PC-9 (cell line): ENCODE data around the gene CORIN. TPM values are rescaled to one million over a fixed set of nuclear protein-coding genes. Genes with fewer than 3 reads are reported as not detected.

Experiments used
- BruUV-seq: library from RNA; stranded (reverse); fragments of 400-500 nt; replicated peaks from 2 replicates; lab custom pipeline; 2021; lab: Mats Ljungman, UMichigan
- CTCF ChIA-PET: fragments of 300-600 bp; sonication (Branson Sonifier 250); formaldehyde crosslinking; loops from one replicate; lab custom pipeline; 2022; ENCODE audit warnings: antibody characterized with exemption; lab: Charles Lee
- POLR2A ChIA-PET: fragments of 300-600 bp; sonication (Branson Sonifier 250); formaldehyde crosslinking; loops from one replicate; lab custom pipeline; 2022; ENCODE audit warnings: antibody characterized with exemption; ENCODE audit not compliant: unreplicated experiment; lab: Charles Lee
- DNase-seq, 2 experiments: peaks; one replicate each; pipeline versions ENCODE4 v3.0.0 to v3.0.0-alpha.2; 2015 to 2022; ENCODE audit warnings: mixed read lengths in 1 of 2
- H2AFZ ChIP-seq: fragments of 200-600 bp; sonication (generic); 2 replicates; pipeline ENCODE4 v1.8.1; 2017; ENCODE audit warnings: antibody characterized with exemption
- H3F3A ChIP-seq: fragments of 200-600 bp; sonication (generic); 2 replicates; pipeline ENCODE4 v1.8.1; 2017; ENCODE audit warnings: antibody characterized with exemption, mild to moderate bottlenecking, low read depth; ENCODE audit not compliant: insufficient read depth
- H3K27ac ChIP-seq: fragments of 200-600 bp; sonication (generic); 2 replicates; pipeline ENCODE4 v1.6.1; 2016; ENCODE audit warnings: mixed run types
- H3K27me3 ChIP-seq: fragments of 200-600 bp; sonication (generic); 2 replicates; pipeline ENCODE4 v1.6.1; 2016; ENCODE audit warnings: low read depth, mixed run types; ENCODE audit not compliant: insufficient read depth
- H3K36me3 ChIP-seq: fragments of 200-600 bp; sonication (generic); 2 replicates; pipeline ENCODE4 v1.6.1; 2016; ENCODE audit warnings: low read depth, mixed run types
- H3K4me1 ChIP-seq: fragments of 200-600 bp; sonication (generic); replicated peaks from 2 replicates; pipeline ENCODE4 v1.6.1; 2016; ENCODE audit warnings: mixed run types; ENCODE audit not compliant: insufficient read depth
- H3K4me2 ChIP-seq: fragments of 200-600 bp; sonication (generic); 2 replicates; pipeline ENCODE4 v1.6.1; 2017; ENCODE audit warnings: mixed run types
- H3K4me3 ChIP-seq: fragments of 200-600 bp; sonication (generic); 2 replicates; pipeline ENCODE4 v1.6.1; 2016; ENCODE audit warnings: mixed run types
- H3K79me2 ChIP-seq: fragments of 200-600 bp; sonication (generic); 2 replicates; pipeline ENCODE4 v1.6.1; 2017; ENCODE audit warnings: low read depth, mixed run types
- H3K9me2 ChIP-seq: fragments of 200-600 bp; sonication (generic); 2 replicates; pipeline ENCODE4 v1.8.1; 2017; ENCODE audit warnings: mild to moderate bottlenecking; ENCODE audit not compliant: insufficient read depth
- H3K9me3 ChIP-seq: fragments of 200-600 bp; sonication (generic); 2 replicates; pipeline ENCODE4 v1.8.1; 2016; ENCODE audit warnings: low read depth; ENCODE audit not compliant: insufficient read depth
- H4K20me1 ChIP-seq: fragments of 200-600 bp; sonication (generic); 2 replicates; pipeline ENCODE4 v1.8.1; 2017; ENCODE audit not compliant: insufficient read depth
- EZH2 ChIP-seq: fragments of 200-600 bp; sonication (generic); IDR thresholded peaks from 2 replicates; pipeline ENCODE4 v1.8.0; 2017; ENCODE audit warnings: antibody characterized with exemption, low read depth
- intact Hi-C: fragments of 100-400 bp; cut with micrococcal nuclease; formaldehyde crosslinking; loops from one replicate; pipeline ENCODE4 v1.10.0; 2022; ENCODE audit not compliant: unreplicated experiment
- total RNA-seq: library from RNA; stranded (reverse); gene quantifications from 2 replicates; pipeline ENCODE4 v1.2.3, GENCODE V29; 2021
- TF ChIP-seq, protein P1 (sequence below): fragments of 200-600 bp; sonication (generic); conservative IDR thresholded peaks from 2 replicates; pipeline ENCODE4 v1.6.1; 2017; ENCODE audit warnings: mixed run types, antibody characterized with exemption, mild to moderate bottlenecking, moderate library complexity

Gene CORIN
- total RNA-seq, 1 experiment from 2014 or later, result not detected

DNA sequence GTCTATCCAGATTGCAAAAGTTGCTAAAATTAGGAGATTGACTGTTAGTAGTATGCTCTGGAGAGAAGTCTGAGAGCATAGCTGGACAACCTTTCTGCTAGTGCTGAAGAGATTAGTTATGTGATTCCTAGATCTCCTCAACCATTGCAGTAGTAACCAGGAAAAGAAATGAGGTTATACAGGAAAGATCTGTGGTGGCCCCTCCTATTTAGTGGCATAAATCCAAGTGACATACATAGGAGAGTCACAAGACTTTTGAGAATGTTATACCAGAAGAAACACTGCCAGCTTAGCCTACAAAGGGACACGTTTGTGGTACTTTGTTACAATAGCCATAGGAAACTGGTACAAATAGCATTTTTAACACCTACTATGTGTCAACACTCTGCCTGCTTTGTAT, 247.5 kb downstream of the CORIN start:
- Histone ChIP-seq H2AFZ (no peak overlapping the region), H4K20me1 (no peaks in the 10 kb centered on the region), H3K4me2 (no peak overlapping the region), H3K9me2 (no peaks in the 10 kb centered on the region), H3K9me3 (0 out of 2 replicates have a peak, but pooled peaks cover 7% of the 10 kb centered on the region), H3K4me1 (no peaks in the 10 kb centered on the region), H3K27me3 (no peaks in the 10 kb centered on the region), H3K79me2 (no peaks in the 10 kb centered on the region), H3K36me3 (no peaks in the 10 kb centered on the region; the same call in 1 of the 2 replicates), H3K27ac (no peak overlapping the region), H3F3A (no peaks in the 10 kb centered on the region), H3K4me3 (no peak overlapping the region)
- POLR2A ChIA-PET, result no interaction called here
- CTCF ChIA-PET, result no interaction called here
- intact Hi-C loops, result no loop called here
- DNase-seq, result no peak
- no TSS peak for BruUV-seq
- TF ChIP-seq, protein P1, sequence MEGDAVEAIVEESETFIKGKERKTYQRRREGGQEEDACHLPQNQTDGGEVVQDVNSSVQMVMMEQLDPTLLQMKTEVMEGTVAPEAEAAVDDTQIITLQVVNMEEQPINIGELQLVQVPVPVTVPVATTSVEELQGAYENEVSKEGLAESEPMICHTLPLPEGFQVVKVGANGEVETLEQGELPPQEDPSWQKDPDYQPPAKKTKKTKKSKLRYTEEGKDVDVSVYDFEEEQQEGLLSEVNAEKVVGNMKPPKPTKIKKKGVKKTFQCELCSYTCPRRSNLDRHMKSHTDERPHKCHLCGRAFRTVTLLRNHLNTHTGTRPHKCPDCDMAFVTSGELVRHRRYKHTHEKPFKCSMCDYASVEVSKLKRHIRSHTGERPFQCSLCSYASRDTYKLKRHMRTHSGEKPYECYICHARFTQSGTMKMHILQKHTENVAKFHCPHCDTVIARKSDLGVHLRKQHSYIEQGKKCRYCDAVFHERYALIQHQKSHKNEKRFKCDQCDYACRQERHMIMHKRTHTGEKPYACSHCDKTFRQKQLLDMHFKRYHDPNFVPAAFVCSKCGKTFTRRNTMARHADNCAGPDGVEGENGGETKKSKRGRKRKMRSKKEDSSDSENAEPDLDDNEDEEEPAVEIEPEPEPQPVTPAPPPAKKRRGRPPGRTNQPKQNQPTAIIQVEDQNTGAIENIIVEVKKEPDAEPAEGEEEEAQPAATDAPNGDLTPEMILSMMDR, result no peak
- TF ChIP-seq EZH2, result no peak

GRCh38 chr4:47579235-47579634, 258.6 kb downstream of the CORIN start:
- Histone ChIP-seq H3K4me3 (no peak overlapping the region), H3K79me2 (no peaks in the 10 kb centered on the region), H3K9me3 (no peaks in the 10 kb centered on the region), H2AFZ (no peak overlapping the region), H3K27ac (no peak overlapping the region), H3K9me2 (no peaks in the 10 kb centered on the region), H3K27me3 (no peaks in the 10 kb centered on the region), H3K4me1 (no peaks in the 10 kb centered on the region), H3K4me2 (no peak overlapping the region), H3K36me3 (peaks cover 4% of the 10 kb centered on the region; the same call in 1 of the 2 replicates), H3F3A (no peaks in the 10 kb centered on the region), H4K20me1 (no peaks in the 10 kb centered on the region)
- POLR2A ChIA-PET, result no interaction called here
- intact Hi-C loops, result no loop called here
- DNase-seq, result no peak
- CTCF ChIA-PET, result no interaction called here
- BruUV-seq, result no TSS peak
- TF ChIP-seq, protein P1, result no peak
- TF ChIP-seq EZH2, result no peak

- intact Hi-C loops, result no loop called here
- Histone ChIP-seq H3K4me1 (no peaks in the 10 kb centered on the region), H3K4me2 (no peak overlapping the region), H3K9me3 (no peaks in the 10 kb centered on the region), H3K9me2 (no peaks in the 10 kb centered on the region), H3K27ac (no peak overlapping the region), H4K20me1 (no peaks in the 10 kb centered on the region), H3K36me3 (peaks cover 4% of the 10 kb centered on the region; the same call in 1 of the 2 replicates), H3K4me3 (no peak overlapping the region), H3K27me3 (no peaks in the 10 kb centered on the region), H3K79me2 (no peaks in the 10 kb centered on the region), H2AFZ (no peak overlapping the region), H3F3A (no peaks in the 10 kb centered on the region)
- TF ChIP-seq, protein P1, result no peak
- no peak for TF ChIP-seq EZH2
- POLR2A ChIA-PET, result no interaction called here
- BruUV-seq, result no TSS peak
- DNase-seq, result no peak
- CTCF ChIA-PET, result no interaction called here
Measured at GRCh38 chr4:47577779-47578553, 259.9 kb downstream of the CORIN start.
